WTC11 (cell line): ENCODE measurements around the gene SDHAF2. TPM values are rescaled to one million over a fixed set of nuclear protein-coding genes. Genes with fewer than 3 reads are reported as not detected.

Source experiments
- ATAC-seq: fragments of 200-7000 bp; cut with Tn5 transposase; 2 replicates; pipeline ENCODE4 v1.10.0; 2021; ENCODE audit warnings: mild to moderate bottlenecking, moderate library complexity
- CTCF ChIA-PET: fragments of 300-600 bp; sonication (Branson Sonifier 250); formaldehyde crosslinking; loops from one replicate; lab custom pipeline; 2021; ENCODE audit warnings: antibody characterized with exemption; lab: Charles Lee
- POLR2A ChIA-PET: fragments of 350-600 bp; sonication (Branson Sonifier 250); formaldehyde crosslinking; loops from one replicate; lab custom pipeline; 2021; ENCODE audit warnings: antibody characterized with exemption; lab: Charles Lee
- DNase-seq: peaks from one replicate; pipeline ENCODE4 v3.0.0; 2021; ENCODE audit warnings: low spot score
- H3K27ac Mint-ChIP-seq: 2 replicates; pipeline ENCODE4 v1.8.0; 2021; ENCODE audit warnings: mixed read lengths
- H3K27me3 Mint-ChIP-seq: 2 replicates; pipeline ENCODE4 v1.8.0; 2021; ENCODE audit warnings: low read depth, mild to moderate bottlenecking, moderate library complexity, mixed read lengths
- H3K36me3 Mint-ChIP-seq: 2 replicates; pipeline ENCODE4 v1.8.0; 2021; ENCODE audit warnings: mixed read lengths
- H3K4me1 Mint-ChIP-seq: 2 replicates; pipeline ENCODE4 v1.8.0; 2022; ENCODE audit warnings: mixed read lengths
- H3K4me3 Mint-ChIP-seq: 2 replicates; pipeline ENCODE4 v1.8.0; 2021; ENCODE audit warnings: mild to moderate bottlenecking, moderate library complexity, mixed read lengths
- H3K9me3 Mint-ChIP-seq: 2 replicates; pipeline ENCODE4 v1.8.0; 2021; ENCODE audit warnings: mixed read lengths
- ELF4 ChIP-seq: sonication (generic); formaldehyde crosslinking; IDR thresholded peaks from 2 replicates; pipeline ENCODE4 v1.8.1; 2022; ENCODE audit warnings: low read depth, mild to moderate bottlenecking, moderate library complexity, missing genetic modification reagents
- EMX1 ChIP-seq: fragments of 250-450 bp; sonication (Bioruptor Pico); IDR thresholded peaks from 2 replicates; pipeline ENCODE4 v1.8.0; 2021; ENCODE audit warnings: mild to moderate bottlenecking
- ESRRA ChIP-seq: sonication (generic); formaldehyde crosslinking; IDR thresholded peaks from 2 replicates; pipeline ENCODE4 v1.8.1; 2022; ENCODE audit warnings: mild to moderate bottlenecking, missing genetic modification reagents, borderline replicate concordance
- ZNF138 ChIP-seq: sonication (generic); formaldehyde crosslinking; conservative IDR thresholded peaks from 2 replicates; pipeline ENCODE4 v1.8.1; 2022; ENCODE audit warnings: mild to moderate bottlenecking, moderate library complexity, missing genetic modification reagents
- ZNF219 ChIP-seq: sonication (generic); formaldehyde crosslinking; IDR thresholded peaks from 2 replicates; pipeline ENCODE4 v1.8.0; 2023; ENCODE audit warnings: missing genetic modification reagents, mild to moderate bottlenecking, borderline replicate concordance
- ZNF263 ChIP-seq: sonication (generic); formaldehyde crosslinking; IDR thresholded peaks from 2 replicates; pipeline ENCODE4 v1.8.1; 2022; ENCODE audit warnings: low read depth, mild to moderate bottlenecking, moderate library complexity, missing genetic modification reagents
- ZNF317 ChIP-seq: sonication (generic); formaldehyde crosslinking; IDR thresholded peaks from 2 replicates; pipeline ENCODE4 v1.8.1; 2023; ENCODE audit warnings: low read depth, mild to moderate bottlenecking, moderate library complexity, missing genetic modification reagents, borderline replicate concordance
- ZNF423 ChIP-seq: fragments of 250-450 bp; sonication (Bioruptor Pico); IDR thresholded peaks from 2 replicates; pipeline ENCODE4 v2.1.2; 2022; ENCODE audit warnings: mild to moderate bottlenecking, moderate library complexity
- total RNA-seq: library from RNA; stranded (reverse); gene quantifications from 3 replicates; pipeline ENCODE4 v1.2.3, GENCODE V29; 2021
- TF ChIP-seq, protein P1 (sequence below): sonication (generic); formaldehyde crosslinking; IDR thresholded peaks from 2 replicates; pipeline ENCODE4 v1.8.0; 2023; ENCODE audit warnings: mild to moderate bottlenecking, missing genetic modification reagents
- TF ChIP-seq, protein P2 (sequence below): sonication (generic); formaldehyde crosslinking; IDR thresholded peaks from 2 replicates; pipeline ENCODE4 v1.8.0; 2022; ENCODE audit warnings: mild to moderate bottlenecking, missing genetic modification reagents
- TF ChIP-seq, protein P3 (sequence below): sonication (generic); formaldehyde crosslinking; IDR thresholded peaks from 2 replicates; pipeline ENCODE4 v1.8.1; 2023; ENCODE audit warnings: mild to moderate bottlenecking, missing genetic modification reagents, borderline replicate concordance
- TF ChIP-seq, protein P4 (sequence below): sonication (generic); formaldehyde crosslinking; IDR thresholded peaks from 2 replicates; pipeline ENCODE4 v1.8.0; 2022; ENCODE audit warnings: missing genetic modification reagents
- TF ChIP-seq, protein P5 (sequence below): sonication (generic); formaldehyde crosslinking; IDR thresholded peaks from 2 replicates; pipeline ENCODE4 v1.8.1; 2022; ENCODE audit warnings: low read depth, mild to moderate bottlenecking, moderate library complexity, missing genetic modification reagents, borderline replicate concordance
- TF ChIP-seq, protein P6 (sequence below): sonication (generic); formaldehyde crosslinking; conservative IDR thresholded peaks from 2 replicates; pipeline ENCODE4 v1.8.1; 2023; ENCODE audit warnings: mild to moderate bottlenecking, low read depth, missing genetic modification reagents, moderate library complexity
- TF ChIP-seq, protein P7 (sequence below): fragments of 250-450 bp; sonication (Bioruptor Pico); conservative IDR thresholded peaks from 2 replicates; pipeline ENCODE4 v1.9.0; 2021; ENCODE audit warnings: mild to moderate bottlenecking

Gene SDHAF2
- total RNA-seq, 1 experiment from 2014 or later, result 36.5 TPM

DNA sequence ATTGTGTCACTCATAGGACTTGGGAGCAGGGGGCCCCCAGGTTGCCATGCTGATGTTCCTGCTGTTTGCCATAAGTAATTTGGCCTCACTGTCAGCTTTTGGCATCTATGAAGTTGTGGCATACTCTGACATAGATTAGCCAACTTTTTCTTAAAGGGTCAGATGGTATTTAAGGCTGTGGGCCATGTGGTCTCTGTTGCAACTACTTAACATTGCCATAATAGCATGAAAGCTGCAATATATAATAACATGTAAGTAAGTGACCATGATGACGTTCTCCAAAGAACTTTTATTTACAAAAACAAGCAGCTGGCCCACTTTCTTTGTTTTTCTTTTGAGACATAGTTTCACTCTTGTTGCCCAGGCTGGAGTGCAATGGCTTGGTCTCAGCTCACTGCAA, 39.8 kb upstream of the SDHAF2 start (continued):
- TF ChIP-seq ZNF423 (CRISPR knock-in tag), result no peak
- TF ChIP-seq, protein P1, sequence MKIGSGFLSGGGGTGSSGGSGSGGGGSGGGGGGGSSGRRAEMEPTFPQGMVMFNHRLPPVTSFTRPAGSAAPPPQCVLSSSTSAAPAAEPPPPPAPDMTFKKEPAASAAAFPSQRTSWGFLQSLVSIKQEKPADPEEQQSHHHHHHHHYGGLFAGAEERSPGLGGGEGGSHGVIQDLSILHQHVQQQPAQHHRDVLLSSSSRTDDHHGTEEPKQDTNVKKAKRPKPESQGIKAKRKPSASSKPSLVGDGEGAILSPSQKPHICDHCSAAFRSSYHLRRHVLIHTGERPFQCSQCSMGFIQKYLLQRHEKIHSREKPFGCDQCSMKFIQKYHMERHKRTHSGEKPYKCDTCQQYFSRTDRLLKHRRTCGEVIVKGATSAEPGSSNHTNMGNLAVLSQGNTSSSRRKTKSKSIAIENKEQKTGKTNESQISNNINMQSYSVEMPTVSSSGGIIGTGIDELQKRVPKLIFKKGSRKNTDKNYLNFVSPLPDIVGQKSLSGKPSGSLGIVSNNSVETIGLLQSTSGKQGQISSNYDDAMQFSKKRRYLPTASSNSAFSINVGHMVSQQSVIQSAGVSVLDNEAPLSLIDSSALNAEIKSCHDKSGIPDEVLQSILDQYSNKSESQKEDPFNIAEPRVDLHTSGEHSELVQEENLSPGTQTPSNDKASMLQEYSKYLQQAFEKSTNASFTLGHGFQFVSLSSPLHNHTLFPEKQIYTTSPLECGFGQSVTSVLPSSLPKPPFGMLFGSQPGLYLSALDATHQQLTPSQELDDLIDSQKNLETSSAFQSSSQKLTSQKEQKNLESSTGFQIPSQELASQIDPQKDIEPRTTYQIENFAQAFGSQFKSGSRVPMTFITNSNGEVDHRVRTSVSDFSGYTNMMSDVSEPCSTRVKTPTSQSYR (CRISPR knock-in tag), result no peak
- TF ChIP-seq ZNF219 (CRISPR knock-in tag), result no peak
- TF ChIP-seq, protein P2, sequence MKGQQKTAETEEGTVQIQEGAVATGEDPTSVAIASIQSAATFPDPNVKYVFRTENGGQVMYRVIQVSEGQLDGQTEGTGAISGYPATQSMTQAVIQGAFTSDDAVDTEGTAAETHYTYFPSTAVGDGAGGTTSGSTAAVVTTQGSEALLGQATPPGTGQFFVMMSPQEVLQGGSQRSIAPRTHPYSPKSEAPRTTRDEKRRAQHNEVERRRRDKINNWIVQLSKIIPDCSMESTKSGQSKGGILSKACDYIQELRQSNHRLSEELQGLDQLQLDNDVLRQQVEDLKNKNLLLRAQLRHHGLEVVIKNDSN (CRISPR knock-in tag), result no peak
- TF ChIP-seq ZNF317 (CRISPR knock-in tag), result no peak
- TF ChIP-seq, protein P3, sequence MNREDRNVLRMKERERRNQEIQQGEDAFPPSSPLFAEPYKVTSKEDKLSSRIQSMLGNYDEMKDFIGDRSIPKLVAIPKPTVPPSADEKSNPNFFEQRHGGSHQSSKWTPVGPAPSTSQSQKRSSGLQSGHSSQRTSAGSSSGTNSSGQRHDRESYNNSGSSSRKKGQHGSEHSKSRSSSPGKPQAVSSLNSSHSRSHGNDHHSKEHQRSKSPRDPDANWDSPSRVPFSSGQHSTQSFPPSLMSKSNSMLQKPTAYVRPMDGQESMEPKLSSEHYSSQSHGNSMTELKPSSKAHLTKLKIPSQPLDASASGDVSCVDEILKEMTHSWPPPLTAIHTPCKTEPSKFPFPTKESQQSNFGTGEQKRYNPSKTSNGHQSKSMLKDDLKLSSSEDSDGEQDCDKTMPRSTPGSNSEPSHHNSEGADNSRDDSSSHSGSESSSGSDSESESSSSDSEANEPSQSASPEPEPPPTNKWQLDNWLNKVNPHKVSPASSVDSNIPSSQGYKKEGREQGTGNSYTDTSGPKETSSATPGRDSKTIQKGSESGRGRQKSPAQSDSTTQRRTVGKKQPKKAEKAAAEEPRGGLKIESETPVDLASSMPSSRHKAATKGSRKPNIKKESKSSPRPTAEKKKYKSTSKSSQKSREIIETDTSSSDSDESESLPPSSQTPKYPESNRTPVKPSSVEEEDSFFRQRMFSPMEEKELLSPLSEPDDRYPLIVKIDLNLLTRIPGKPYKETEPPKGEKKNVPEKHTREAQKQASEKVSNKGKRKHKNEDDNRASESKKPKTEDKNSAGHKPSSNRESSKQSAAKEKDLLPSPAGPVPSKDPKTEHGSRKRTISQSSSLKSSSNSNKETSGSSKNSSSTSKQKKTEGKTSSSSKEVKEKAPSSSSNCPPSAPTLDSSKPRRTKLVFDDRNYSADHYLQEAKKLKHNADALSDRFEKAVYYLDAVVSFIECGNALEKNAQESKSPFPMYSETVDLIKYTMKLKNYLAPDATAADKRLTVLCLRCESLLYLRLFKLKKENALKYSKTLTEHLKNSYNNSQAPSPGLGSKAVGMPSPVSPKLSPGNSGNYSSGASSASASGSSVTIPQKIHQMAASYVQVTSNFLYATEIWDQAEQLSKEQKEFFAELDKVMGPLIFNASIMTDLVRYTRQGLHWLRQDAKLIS (CRISPR knock-in tag), result no peak
- TF ChIP-seq ELF4 (CRISPR knock-in tag), result no peak

DNA sequence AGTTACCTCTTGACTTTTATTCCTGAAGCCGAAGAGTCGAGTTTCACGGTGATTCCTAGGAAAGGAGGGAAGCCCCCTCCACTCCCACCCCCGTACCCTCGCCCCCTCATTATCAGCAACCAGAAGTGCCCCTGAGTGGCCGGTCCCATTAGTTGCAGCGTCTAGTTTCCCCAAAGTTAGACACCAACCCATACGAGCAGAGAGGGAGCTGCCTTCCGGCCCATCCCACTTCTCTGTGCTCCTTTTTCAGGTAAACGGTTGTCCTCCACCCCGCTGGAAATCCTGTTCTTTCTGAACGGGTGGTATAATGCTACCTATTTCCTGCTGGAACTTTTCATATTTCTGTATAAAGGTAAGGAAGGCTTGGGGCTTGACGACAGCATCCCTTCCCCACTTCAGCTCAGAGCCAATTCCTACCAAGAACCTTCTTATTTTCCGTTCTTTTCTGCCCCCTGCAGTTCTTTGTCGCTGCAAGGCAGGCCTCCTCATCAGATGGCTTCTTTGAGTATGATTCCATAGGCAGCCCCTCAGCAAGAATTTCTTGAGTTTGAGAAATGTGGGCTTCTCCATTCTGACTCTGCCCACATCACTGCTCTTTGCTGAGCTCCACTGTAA, 36.8 kb upstream of the SDHAF2 start:
- peaks cover 10% of the 10 kb centered on the region for H3K9me3 Mint-ChIP-seq
- CTCF ChIA-PET, result interaction anchor here (0.6 to 5.7 kb wide), 20 partner anchors 9 to 395 kb away, joined by 3 to 53 read pairs (median 4); partner anchors contain the start of genes CPSF7, CYB561A3, SDHAF2 and TKFC
- H3K4me3 Mint-ChIP-seq, result peak overlapping the region; percentile 96
- peaks cover 22% of the 10 kb centered on the region for H3K4me1 Mint-ChIP-seq
- no peak for DNase-seq
- no peak for TF ChIP-seq EMX1 (CRISPR knock-in tag)
- TF ChIP-seq ELF4 (CRISPR knock-in tag), result no peak
- TF ChIP-seq, protein P4, sequence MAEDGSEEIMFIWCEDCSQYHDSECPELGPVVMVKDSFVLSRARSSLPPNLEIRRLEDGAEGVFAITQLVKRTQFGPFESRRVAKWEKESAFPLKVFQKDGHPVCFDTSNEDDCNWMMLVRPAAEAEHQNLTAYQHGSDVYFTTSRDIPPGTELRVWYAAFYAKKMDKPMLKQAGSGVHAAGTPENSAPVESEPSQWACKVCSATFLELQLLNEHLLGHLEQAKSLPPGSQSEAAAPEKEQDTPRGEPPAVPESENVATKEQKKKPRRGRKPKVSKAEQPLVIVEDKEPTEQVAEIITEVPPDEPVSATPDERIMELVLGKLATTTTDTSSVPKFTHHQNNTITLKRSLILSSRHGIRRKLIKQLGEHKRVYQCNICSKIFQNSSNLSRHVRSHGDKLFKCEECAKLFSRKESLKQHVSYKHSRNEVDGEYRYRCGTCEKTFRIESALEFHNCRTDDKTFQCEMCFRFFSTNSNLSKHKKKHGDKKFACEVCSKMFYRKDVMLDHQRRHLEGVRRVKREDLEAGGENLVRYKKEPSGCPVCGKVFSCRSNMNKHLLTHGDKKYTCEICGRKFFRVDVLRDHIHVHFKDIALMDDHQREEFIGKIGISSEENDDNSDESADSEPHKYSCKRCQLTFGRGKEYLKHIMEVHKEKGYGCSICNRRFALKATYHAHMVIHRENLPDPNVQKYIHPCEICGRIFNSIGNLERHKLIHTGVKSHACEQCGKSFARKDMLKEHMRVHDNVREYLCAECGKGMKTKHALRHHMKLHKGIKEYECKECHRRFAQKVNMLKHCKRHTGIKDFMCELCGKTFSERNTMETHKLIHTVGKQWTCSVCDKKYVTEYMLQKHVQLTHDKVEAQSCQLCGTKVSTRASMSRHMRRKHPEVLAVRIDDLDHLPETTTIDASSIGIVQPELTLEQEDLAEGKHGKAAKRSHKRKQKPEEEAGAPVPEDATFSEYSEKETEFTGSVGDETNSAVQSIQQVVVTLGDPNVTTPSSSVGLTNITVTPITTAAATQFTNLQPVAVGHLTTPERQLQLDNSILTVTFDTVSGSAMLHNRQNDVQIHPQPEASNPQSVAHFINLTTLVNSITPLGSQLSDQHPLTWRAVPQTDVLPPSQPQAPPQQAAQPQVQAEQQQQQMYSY (CRISPR knock-in tag), result no peak
- TF ChIP-seq, protein P5, sequence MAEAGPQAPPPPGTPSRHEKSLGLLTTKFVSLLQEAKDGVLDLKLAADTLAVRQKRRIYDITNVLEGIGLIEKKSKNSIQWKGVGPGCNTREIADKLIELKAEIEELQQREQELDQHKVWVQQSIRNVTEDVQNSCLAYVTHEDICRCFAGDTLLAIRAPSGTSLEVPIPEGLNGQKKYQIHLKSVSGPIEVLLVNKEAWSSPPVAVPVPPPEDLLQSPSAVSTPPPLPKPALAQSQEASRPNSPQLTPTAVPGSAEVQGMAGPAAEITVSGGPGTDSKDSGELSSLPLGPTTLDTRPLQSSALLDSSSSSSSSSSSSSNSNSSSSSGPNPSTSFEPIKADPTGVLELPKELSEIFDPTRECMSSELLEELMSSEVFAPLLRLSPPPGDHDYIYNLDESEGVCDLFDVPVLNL (CRISPR knock-in tag), result no peak
- TF ChIP-seq ESRRA (CRISPR knock-in tag), result no peak
- TF ChIP-seq ZNF263 (CRISPR knock-in tag), result no peak
- TF ChIP-seq ZNF138, result no peak
- TF ChIP-seq, protein P6, sequence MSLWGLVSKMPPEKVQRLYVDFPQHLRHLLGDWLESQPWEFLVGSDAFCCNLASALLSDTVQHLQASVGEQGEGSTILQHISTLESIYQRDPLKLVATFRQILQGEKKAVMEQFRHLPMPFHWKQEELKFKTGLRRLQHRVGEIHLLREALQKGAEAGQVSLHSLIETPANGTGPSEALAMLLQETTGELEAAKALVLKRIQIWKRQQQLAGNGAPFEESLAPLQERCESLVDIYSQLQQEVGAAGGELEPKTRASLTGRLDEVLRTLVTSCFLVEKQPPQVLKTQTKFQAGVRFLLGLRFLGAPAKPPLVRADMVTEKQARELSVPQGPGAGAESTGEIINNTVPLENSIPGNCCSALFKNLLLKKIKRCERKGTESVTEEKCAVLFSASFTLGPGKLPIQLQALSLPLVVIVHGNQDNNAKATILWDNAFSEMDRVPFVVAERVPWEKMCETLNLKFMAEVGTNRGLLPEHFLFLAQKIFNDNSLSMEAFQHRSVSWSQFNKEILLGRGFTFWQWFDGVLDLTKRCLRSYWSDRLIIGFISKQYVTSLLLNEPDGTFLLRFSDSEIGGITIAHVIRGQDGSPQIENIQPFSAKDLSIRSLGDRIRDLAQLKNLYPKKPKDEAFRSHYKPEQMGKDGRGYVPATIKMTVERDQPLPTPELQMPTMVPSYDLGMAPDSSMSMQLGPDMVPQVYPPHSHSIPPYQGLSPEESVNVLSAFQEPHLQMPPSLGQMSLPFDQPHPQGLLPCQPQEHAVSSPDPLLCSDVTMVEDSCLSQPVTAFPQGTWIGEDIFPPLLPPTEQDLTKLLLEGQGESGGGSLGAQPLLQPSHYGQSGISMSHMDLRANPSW (CRISPR knock-in tag), result no peak
- TF ChIP-seq, protein P7, sequence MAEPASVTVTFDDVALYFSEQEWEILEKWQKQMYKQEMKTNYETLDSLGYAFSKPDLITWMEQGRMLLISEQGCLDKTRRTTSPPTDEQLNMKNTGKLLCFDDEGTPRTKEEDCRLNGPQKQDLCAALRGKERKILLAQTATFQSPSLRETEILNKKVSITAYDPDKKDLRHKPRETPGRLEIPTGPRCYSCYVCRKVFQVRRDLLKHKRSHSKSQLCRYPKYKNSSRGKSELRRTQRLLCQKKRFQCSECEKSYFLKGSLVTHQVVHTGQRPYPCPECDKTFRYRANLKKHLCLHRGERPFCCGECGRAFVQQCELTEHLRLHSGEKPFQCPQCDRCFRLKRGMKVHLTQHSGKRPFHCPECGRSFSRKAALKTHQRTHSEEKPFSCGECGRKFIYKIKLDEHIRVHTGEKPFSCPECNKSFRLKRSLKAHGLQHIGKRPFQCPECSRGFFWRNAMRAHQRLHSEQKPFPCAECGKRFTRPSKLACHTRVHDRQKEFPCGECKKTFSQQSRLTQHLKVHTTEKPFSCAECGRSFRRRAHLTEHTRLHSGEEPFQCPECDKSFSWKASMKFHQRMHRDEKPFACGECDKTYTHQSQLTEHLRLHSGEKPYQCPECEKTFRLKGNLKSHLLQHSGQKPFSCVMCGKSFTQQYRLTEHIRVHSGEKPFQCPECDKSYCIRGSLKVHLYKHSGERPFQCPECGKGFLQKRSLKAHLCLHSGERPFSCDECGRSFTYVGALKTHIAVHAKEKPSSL (CRISPR knock-in tag), result no peak
- peaks cover 32% of the 10 kb centered on the region for H3K36me3 Mint-ChIP-seq
- H3K27ac Mint-ChIP-seq, result peak overlapping the region; percentile 80
- ATAC-seq, result peak; percentile 14
- no peaks in the 10 kb centered on the region for H3K27me3 Mint-ChIP-seq
- POLR2A ChIA-PET, result interaction anchor here (0.6 to 2.1 kb wide), 6 partner anchors 10 to 99 kb away, joined by 3 to 17 read pairs (median 5); partner anchors contain the start of genes CPSF7, CYB561A3, SDHAF2 and TMEM138
